Naive B cell (primary cell): ENCODE measurements around the gene PLEKHM3. TPM values are rescaled to one million over a fixed set of nuclear protein-coding genes. Genes with fewer than 3 reads are reported as not detected.

Experiments
- ATAC-seq, 2 donors: fragments of 150-1000 bp; cut with Tn5 transposase; 2 replicates each; pipeline ENCODE4 v1.10.0; 2021; ENCODE audit warnings: low read depth in 2 of 2, mild to moderate bottlenecking in 2 of 2, moderate library complexity in 2 of 2
- DNase-seq: peaks from one replicate; pipeline ENCODE4 v3.0.0; 2022
- H3K27ac Mint-ChIP-seq, 6 donors: one replicate each; pipeline ENCODE4 v1.8.0; 2020 to 2022; ENCODE audit warnings: mild to moderate bottlenecking in 6 of 6, mixed read lengths in 6 of 6, moderate library complexity in 5 of 6, inconsistent platforms in 2 of 6
- H3K27me3 Mint-ChIP-seq, 3 donors: one replicate each; pipeline ENCODE4 v1.8.0; 2021 to 2022; ENCODE audit warnings: mixed read lengths in 3 of 3, mild to moderate bottlenecking in 1 of 3
- H3K36me3 Mint-ChIP-seq, 2 donors: one replicate each; pipeline ENCODE4 v1.8.0; 2020 to 2022; ENCODE audit warnings: mixed read lengths in 2 of 2, inconsistent platforms in 1 of 2, mild to moderate bottlenecking in 1 of 2
- H3K4me1 Mint-ChIP-seq, 3 donors: one replicate each; pipeline ENCODE4 v1.8.0; 2020 to 2022; ENCODE audit warnings: mixed read lengths in 3 of 3, inconsistent platforms in 1 of 3, mild to moderate bottlenecking in 1 of 3, moderate library complexity in 1 of 3
- H3K4me3 Mint-ChIP-seq, 8 donors: one replicate each; pipeline ENCODE4 v1.8.0; 2020 to 2022; ENCODE audit warnings: mild to moderate bottlenecking in 8 of 8, mixed read lengths in 8 of 8, moderate library complexity in 8 of 8, inconsistent platforms in 2 of 8
- H3K9me3 Mint-ChIP-seq, 7 donors: one replicate each; pipeline ENCODE4 v1.8.0; 2020 to 2022; ENCODE audit warnings: mixed read lengths in 7 of 7, mild to moderate bottlenecking in 5 of 7, inconsistent platforms in 2 of 7, moderate library complexity in 1 of 7
- polyA plus RNA-seq, 6 donors: library from polyadenylated mRNA; unstranded; fragments of 300-500 nt; fragmentation: Illumina TruSeq; gene quantifications; one replicate each; pipeline ENCODE4 v1.2.3, GENCODE V29; 2021; ENCODE audit warnings: low read depth in 6 of 6

PLEKHM3 gene
- polyA plus RNA-seq, 6 donors from 2014 or later, result 1.3 to 7.7 (median 3.7) TPM

DNA sequence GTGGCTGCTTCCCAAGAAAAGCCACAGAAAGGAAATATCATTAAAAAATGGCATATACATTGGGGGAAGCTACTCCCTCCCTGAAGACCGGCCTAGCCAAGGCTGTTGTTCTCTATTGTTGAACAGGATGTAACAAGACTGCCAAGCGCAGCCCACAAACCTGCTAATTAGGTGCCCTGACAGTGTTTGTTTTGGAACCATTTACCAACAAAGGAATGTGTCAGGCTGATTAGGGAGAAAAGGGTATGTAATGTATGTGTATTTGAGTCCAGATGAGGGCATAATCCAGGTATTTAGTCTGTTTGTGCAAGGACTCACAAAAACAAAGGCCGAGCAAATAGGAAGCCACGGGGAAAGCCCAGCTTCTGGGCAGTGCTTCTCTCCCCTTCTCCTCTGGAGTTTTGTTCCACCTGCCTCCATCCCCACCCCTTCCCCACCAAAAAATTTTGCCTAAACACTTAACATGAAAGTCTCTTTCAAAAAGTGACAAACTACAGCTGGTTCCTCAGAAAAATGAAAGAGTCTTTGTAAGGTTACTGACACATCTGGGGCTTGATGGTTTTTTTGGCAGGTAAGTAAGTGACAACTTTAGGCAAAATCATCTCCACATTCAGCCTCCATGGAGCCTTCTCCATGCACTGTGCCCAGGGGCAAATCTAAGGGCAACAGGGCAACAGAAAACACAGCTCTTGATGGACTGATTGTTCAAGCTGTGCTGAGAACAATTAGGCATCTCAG lies 177.4 kb downstream of the PLEKHM3 start:
- no peak overlapping the region for H3K4me3 Mint-ChIP-seq
- H3K27ac Mint-ChIP-seq, result peak overlapping the region in 4 of 6 donors; percentile 7 to 78 (median 32)
- ATAC-seq, result no peak

DNA sequence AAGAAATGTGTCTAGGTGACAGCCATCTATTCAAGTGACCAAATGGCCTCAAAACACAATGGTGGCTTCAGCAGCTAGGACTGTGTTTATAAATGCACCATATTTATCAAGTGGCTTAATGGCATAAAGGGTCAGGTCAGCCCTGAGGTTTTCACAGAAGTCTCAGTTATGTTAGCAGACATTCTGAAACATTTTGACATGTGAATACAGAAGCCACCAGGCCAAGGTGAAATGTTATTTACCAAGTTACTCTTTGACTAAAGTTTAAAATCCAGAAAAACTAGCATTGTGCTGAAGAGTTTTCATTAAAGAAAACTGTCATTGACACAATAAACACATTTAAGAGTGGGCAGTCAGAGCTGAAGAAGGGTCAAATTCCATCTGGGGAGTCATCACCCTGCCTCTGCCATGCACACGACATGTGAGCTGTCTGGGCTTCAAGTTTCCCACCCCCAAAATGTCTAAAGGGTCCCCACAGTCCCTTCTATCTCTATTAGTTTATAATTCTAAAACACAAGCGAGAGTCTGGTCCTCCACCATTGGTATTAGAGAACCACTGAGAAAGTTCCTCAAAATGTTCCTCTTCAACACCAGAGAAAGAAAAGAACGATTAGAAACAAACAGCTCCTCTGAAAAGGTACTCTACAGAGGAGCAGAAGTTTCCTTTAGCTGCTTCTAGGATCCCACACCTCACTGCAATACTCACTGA lies 178.1 kb downstream of the PLEKHM3 start:
- Mint-ChIP-seq H3K9me3 (no peaks in the 10 kb centered on the region), H3K4me1 (peaks cover 0 to 10% (median 9%) of the 10 kb centered on the region in 3 donors), H3K4me3 (no peak overlapping the region), H3K27me3 (no peaks in the 10 kb centered on the region), H3K36me3 (peaks cover 0 to 8% of the 10 kb centered on the region in 2 donors), H3K27ac (peak overlapping the region in 3 of 6 donors; percentile 41 to 78 (median 47))
- DNase-seq (no peak), ATAC-seq (no peak)

More for the DNA sequence above, 177.4 kb downstream of the PLEKHM3 start:
- peaks cover 0 to 8% of the 10 kb centered on the region in 2 donors for H3K36me3 Mint-ChIP-seq
- H3K4me1 Mint-ChIP-seq, result peaks cover 0 to 10% (median 9%) of the 10 kb centered on the region in 3 donors
- no peaks in the 10 kb centered on the region for H3K9me3 Mint-ChIP-seq
- DNase-seq, result no peak
- no peaks in the 10 kb centered on the region for H3K27me3 Mint-ChIP-seq

DNA sequence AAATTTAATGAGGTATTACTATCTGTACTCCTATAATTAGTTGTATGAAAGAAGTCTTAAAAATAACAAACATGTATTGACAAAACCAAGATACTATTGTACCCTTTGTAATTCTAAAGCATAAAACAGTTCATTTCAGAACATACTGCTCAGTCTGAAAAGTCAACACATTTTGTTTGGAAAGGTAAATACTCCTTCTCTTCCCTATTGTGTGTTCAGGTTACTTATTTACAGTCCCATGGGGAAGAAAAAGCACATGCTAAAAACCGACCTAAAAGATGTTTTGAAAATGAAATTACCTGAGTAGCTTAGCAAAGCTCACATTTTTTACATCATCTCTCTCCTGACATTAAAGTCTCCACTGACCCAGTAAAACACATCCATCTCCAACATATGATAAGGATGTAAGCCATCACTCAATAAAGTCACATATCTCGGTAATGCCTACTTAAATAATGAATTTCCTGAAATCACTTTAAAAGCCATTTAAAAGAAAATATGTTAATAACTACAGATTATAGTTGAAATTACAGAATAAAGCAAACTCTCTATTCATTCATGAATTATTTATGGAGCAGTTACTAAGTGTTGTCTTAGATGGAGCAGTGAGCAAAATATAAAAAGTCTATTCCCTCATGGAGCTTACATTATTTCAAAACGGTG lies 180.0 kb downstream of the PLEKHM3 start:
- Mint-ChIP-seq H3K27me3 (no peaks in the 10 kb centered on the region), H3K4me1 (peaks cover 0 to 10% (median 9%) of the 10 kb centered on the region in 3 donors), H3K36me3 (peaks cover 0 to 4% of the 10 kb centered on the region in 2 donors), H3K4me3 (no peak overlapping the region), H3K9me3 (no peaks in the 10 kb centered on the region), H3K27ac (no peak overlapping the region)
- DNase-seq (no peak), ATAC-seq (no peak)

DNA sequence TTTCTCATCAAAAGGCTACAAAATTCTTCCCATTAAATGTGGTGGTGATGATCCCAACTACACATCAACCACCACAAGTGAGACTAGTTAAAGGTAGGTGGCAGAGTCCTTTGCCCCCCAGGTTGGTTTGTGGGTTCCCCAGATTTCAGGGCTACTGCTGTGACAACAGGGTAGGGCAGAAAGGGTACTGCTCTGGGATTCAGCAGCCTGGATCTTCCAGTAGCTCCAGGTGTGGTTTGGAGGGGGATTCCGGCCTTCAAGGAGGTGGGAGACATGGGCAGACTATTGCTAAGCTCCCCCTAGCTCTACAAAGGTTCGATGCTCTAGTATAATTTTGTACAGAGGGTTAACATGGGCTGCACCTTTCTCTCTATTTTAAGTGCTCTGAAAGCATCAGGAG lies 180.7 kb downstream of the PLEKHM3 start:
- peak overlapping the region in 1 of 6 donors; percentile 63 for H3K27ac Mint-ChIP-seq
- no peak for ATAC-seq
- no peaks in the 10 kb centered on the region for H3K36me3 Mint-ChIP-seq
- no peaks in the 10 kb centered on the region for H3K27me3 Mint-ChIP-seq
- H3K9me3 Mint-ChIP-seq, result no peaks in the 10 kb centered on the region
- DNase-seq, result no peak
- H3K4me1 Mint-ChIP-seq, result peaks cover 0 to 10% (median 9%) of the 10 kb centered on the region in 3 donors
- no peak overlapping the region for H3K4me3 Mint-ChIP-seq

DNA sequence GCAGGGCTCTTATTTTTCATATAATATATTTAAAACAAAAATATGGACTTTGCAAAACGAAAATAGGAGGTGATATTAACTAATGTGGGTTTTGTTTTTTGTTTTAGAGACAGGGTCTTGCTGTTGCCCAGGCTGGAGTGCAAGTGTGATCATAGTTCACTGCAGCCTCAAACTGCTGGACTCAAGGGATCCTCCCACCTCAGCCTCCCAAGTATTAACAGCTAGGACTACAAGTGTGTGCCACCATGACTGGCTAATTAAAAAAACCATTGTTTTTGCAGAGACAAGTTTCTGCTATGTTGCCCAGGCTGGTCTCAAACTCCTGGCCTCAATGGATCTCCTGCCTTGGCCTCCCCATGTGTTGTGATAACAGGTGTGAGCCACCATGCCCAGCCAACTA lies 185.2 kb downstream of the PLEKHM3 start:
- ATAC-seq, result no peak
- H3K27me3 Mint-ChIP-seq, result no peaks in the 10 kb centered on the region

DNA sequence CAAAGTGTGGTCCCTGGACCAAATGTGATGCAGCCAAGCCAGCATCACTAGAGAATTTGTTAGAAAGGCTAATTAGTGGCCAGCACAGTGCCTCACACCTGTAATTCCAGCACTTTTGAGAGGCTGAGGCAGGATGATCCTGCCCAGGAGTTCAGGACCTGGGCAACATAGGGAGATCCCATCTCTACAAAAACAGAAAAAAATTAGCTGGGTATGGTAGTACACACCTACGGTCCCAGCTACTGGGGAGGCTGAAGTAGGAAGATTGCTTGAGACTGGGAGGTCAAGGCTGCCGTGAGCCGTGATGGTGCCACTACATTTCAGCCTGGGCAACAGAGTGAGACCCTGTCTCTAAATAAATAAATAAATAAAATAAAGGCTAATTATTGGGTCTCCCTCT lies 185.8 kb downstream of the PLEKHM3 start:
- Mint-ChIP-seq H3K27ac (peak overlapping the region in 1 of 6 donors; percentile 91), H3K4me3 (no peak overlapping the region), H3K4me1 (no peaks in the 10 kb centered on the region), H3K9me3 (no peaks in the 10 kb centered on the region), H3K27me3 (no peaks in the 10 kb centered on the region), H3K36me3 (no peaks in the 10 kb centered on the region)
- no peak for DNase-seq
- no peak for ATAC-seq

More for the DNA sequence above, 185.2 kb downstream of the PLEKHM3 start:
- Mint-ChIP-seq H3K36me3 (no peaks in the 10 kb centered on the region), H3K27ac (no peak overlapping the region), H3K4me3 (no peak overlapping the region), H3K4me1 (no peaks in the 10 kb centered on the region), H3K9me3 (no peaks in the 10 kb centered on the region)
- DNase-seq, result no peak

DNA sequence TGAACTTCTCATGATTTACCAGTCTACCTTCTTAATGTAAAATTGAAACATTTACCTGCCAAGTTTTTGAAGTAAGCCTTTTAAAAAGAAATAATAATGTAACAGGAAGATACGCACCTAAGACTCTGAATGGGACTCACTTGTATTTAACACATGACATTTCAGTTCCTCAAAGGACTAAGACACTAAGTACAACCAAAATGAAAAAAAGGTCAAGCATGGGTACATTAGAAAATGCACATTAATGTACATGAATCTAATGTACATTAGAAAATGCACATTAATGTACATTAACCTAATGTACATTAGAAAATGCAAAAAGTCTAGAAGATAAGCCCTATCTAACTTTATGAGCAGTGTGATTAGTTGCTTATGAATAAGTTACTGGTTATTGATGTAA lies 186.3 kb downstream of the PLEKHM3 start:
- no peak for DNase-seq
- no peaks in the 10 kb centered on the region for H3K36me3 Mint-ChIP-seq
- H3K4me3 Mint-ChIP-seq, result no peak overlapping the region
- H3K27ac Mint-ChIP-seq, result no peak overlapping the region
- no peaks in the 10 kb centered on the region for H3K27me3 Mint-ChIP-seq
- no peak for ATAC-seq
- H3K4me1 Mint-ChIP-seq, result no peaks in the 10 kb centered on the region
- no peaks in the 10 kb centered on the region for H3K9me3 Mint-ChIP-seq

DNA sequence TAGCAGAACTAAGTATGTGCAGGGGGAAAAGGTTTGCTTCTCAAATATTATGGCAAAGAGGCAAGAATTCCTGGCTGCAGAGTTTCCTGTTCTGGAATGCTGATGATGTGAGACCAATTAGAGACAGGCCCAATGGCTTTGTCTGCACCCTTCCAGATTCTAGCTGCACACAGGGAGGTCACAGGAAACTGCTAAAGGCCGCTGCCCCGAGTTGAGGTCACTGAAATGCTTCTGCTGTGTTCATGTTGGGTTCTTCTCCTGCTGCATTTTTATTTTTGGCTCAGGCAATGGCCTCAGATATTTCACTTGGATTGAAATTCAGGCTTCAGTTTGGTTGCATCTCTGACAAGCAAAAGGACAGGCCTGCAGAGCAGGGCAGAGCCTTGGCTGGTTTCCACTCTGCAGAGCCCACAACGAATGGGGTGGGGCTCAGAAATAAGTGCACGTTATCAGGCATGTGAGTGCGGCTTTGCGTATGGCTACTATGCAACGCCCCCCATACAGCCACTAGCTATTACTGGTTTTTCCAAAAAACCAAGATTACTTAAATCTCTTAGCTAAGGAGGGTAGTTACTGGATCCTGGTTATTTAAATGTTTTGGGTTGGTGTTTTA lies 188.7 kb downstream of the PLEKHM3 start:
- no peaks in the 10 kb centered on the region for H3K36me3 Mint-ChIP-seq
- no peaks in the 10 kb centered on the region for H3K9me3 Mint-ChIP-seq
- H3K4me3 Mint-ChIP-seq, result no peak overlapping the region
- H3K4me1 Mint-ChIP-seq, result no peaks in the 10 kb centered on the region
- no peak for DNase-seq
- no peak overlapping the region for H3K27ac Mint-ChIP-seq
- no peak for ATAC-seq
- H3K27me3 Mint-ChIP-seq, result no peaks in the 10 kb centered on the region

DNA sequence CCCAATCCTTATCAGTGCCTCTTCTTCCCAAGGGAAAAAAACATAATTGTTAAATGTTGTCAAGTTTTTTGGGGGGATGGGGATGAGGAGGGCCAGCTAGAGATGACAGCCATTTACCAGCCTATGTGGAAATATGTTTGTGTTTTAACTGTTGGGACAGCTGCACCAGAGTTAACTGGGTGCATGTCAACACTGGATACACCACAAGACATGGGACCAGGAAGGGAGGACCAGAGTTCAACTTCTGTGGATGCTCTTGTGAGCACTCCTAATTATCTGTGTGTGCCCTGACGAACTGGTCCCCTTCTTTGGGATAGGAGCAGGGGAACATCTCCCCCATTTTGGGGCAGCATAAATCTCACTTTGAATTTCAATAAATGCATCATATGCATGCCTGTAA lies 189.5 kb downstream of the PLEKHM3 start:
- H3K4me1 Mint-ChIP-seq, result no peaks in the 10 kb centered on the region
- ATAC-seq, result no peak

DNA sequence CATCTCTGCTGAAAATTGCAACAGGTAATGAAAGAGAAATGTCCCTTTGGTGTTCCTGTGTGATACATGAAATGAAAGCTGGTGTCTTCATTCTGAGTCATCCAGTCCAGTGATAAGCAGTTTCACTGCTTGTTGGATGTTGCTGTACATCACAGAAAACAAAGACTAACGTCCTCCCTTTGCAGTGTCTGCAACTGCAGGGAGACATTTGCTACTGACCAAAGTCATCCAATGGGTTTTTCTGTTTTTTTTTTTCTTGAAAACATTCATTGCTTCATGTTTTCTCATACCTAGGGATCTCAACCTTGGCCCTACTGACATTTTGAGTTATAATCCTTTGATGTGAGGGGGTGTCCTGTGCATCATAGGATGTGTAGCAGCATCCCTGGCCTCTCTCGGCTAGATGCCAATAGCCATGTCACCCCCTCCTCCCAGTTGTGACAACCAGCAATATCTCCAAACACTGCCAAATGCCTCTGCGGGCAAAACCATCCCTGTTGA lies 192.0 kb downstream of the PLEKHM3 start:
- no peaks in the 10 kb centered on the region for H3K27me3 Mint-ChIP-seq
- no peaks in the 10 kb centered on the region for H3K9me3 Mint-ChIP-seq
- DNase-seq (no peak), ATAC-seq (no peak)
- H3K27ac Mint-ChIP-seq, result no peak overlapping the region
- no peak overlapping the region for H3K4me3 Mint-ChIP-seq
- no peaks in the 10 kb centered on the region for H3K4me1 Mint-ChIP-seq
- H3K36me3 Mint-ChIP-seq, result peaks cover 0 to 7% of the 10 kb centered on the region in 2 donors

More for the DNA sequence above, 189.5 kb downstream of the PLEKHM3 start:
- Mint-ChIP-seq H3K9me3 (no peaks in the 10 kb centered on the region), H3K27ac (no peak overlapping the region), H3K36me3 (no peaks in the 10 kb centered on the region), H3K4me3 (no peak overlapping the region), H3K27me3 (no peaks in the 10 kb centered on the region)
- DNase-seq, result no peak

DNA sequence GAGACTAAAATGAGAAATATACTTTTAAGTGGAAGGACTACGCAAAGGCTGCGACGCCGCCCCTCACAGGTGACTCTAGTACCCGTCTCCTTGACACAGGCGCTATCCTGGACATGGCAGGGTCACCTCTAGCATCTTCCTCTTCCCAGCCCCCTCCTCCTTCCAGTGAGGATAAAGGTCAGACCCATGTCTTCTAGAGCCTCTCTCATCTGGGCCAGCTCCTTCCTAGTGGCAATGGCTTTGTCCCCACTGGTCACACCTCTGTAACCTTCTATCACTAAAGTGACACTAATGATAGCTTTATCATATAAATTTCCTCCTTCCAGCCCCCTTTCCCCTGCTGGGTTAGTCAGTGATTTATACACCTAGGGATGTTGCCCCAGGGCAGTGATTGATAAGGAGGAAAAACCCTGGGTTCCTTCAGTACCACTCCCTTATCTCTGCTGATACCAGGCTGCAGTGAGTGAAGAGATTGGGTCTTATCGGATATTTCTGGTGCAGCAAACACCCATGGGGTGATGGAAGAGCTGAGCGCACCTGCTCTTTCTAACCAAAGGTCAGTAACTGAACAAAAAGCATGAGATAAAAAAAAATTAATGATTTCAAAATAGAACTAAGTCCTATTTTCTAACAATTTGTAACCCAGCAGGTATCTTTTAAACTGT lies 193.6 kb downstream of the PLEKHM3 start:
- DNase-seq (no peak), ATAC-seq (no peak)
- Mint-ChIP-seq H3K36me3 (peaks cover under 1 to 15% of the 10 kb centered on the region in 2 donors), H3K4me1 (no peaks in the 10 kb centered on the region), H3K9me3 (no peaks in the 10 kb centered on the region), H3K27me3 (no peaks in the 10 kb centered on the region), H3K4me3 (no peak overlapping the region), H3K27ac (peak overlapping the region in 2 of 6 donors; percentile 60 to 81)

DNA sequence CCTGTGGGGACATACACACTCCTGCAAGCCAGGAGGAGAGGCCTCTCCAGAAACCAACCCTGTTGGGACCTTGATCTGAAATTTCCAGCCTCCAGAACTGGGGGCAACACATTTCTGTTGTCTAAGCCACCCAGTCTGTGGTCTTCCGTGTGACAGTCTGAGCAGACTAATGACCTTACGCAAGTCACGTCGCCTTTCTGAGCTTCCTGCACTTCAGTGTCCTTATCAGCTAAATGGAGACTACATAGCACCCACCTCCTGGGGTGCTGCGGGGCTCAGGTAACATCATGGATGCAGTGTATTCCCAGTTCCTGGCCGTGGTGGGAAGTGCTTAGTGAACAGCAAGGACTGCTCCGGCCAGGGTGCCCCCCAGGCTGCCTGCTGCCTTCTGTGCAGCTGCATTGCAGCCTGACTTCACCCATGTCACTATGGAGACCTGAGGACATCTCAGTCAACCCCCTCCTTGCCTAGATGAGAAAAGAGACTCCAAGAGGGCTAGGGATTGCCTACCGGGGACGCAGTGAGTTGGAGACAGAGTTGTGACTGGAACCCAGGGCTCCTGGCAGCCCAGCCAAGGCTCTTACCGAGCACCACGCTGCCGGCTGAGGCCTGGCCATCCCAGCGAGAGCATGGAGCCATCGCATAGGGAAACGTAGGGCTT lies 194.4 kb downstream of the PLEKHM3 start:
- Mint-ChIP-seq H3K9me3 (no peaks in the 10 kb centered on the region), H3K4me1 (no peaks in the 10 kb centered on the region), H3K36me3 (peaks cover 9 to 21% of the 10 kb centered on the region in 2 donors), H3K4me3 (no peak overlapping the region), H3K27me3 (no peaks in the 10 kb centered on the region), H3K27ac (no peak overlapping the region)
- no peak for DNase-seq
- ATAC-seq, result no peak
